Astrocyte (in vitro differentiated cells and primary cell): ENCODE data around the gene UMODL1.

ENCODE experiments used
- EZH2 ChIP-seq: IDR thresholded peaks from 2 replicates; pipeline ENCODE4 v1.6.1; 2012; ENCODE audit warnings: mild to moderate bottlenecking, low read length, inconsistent platforms; ENCODE audit not compliant: insufficient read depth
- TF ChIP-seq, protein P1 (sequence below): IDR thresholded peaks from 2 replicates; pipeline ENCODE4 v1.5.1; 2011; ENCODE audit warnings: low read depth, mild to moderate bottlenecking, inconsistent platforms, low read length, moderate library complexity; ENCODE audit not compliant: insufficient read depth

DNA sequence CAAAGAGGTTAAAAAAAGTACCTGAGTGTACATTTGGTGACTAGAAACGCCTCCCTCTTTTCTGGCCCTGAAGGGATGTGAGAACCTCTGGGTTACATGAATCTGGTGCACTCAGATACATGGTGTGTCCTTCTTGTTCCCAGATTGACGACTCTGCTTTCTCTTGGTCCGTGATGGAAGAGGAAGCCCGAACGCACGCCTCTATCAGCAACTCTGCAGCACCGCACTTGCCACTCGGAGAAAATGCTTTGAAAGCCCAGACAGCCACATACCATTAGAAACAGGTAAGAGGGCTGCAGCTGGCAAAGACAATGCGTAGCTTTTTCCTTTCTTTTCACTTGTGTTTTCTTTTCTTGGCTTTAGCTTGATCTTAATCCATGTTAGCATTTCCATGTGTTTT lies 39.9 kb upstream of the UMODL1 start:
- TF ChIP-seq EZH2: no peak
- TF ChIP-seq, protein P1, sequence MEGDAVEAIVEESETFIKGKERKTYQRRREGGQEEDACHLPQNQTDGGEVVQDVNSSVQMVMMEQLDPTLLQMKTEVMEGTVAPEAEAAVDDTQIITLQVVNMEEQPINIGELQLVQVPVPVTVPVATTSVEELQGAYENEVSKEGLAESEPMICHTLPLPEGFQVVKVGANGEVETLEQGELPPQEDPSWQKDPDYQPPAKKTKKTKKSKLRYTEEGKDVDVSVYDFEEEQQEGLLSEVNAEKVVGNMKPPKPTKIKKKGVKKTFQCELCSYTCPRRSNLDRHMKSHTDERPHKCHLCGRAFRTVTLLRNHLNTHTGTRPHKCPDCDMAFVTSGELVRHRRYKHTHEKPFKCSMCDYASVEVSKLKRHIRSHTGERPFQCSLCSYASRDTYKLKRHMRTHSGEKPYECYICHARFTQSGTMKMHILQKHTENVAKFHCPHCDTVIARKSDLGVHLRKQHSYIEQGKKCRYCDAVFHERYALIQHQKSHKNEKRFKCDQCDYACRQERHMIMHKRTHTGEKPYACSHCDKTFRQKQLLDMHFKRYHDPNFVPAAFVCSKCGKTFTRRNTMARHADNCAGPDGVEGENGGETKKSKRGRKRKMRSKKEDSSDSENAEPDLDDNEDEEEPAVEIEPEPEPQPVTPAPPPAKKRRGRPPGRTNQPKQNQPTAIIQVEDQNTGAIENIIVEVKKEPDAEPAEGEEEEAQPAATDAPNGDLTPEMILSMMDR: no peak
